Peyer's patch (tissue), 4 donors: ENCODE data around the gene ITGAD. TPM values are rescaled to one million over a fixed set of nuclear protein-coding genes. Genes with fewer than 3 reads are reported as not detected.

ENCODE experiments used
- DNase-seq, 3 donors: peaks; one replicate each; pipeline ENCODE4 v3.0.0-alpha.2; 2017 to 2019
- H3K27ac ChIP-seq, 4 donors: fragments of 200-600 bp; sonication (generic); one replicate each; pipeline ENCODE4 v1.5.1; 2016 to 2019
- H3K27me3 ChIP-seq, 2 donors: fragments of 200-600 bp; sonication (generic); one replicate each; pipeline ENCODE4 v1.5.1; 2019
- H3K36me3 ChIP-seq, 3 donors: fragments of 200-600 bp; sonication (generic); one replicate each; pipeline ENCODE4 v1.5.1; 2016 to 2019
- H3K4me1 ChIP-seq, 4 donors: fragments of 200-600 bp; sonication (generic); one replicate each; pipeline ENCODE4 v1.5.1; 2016 to 2019
- H3K4me3 ChIP-seq, 4 donors: fragments of 200-600 bp; sonication (generic); 1 replicate in 3 of 4; 2 replicates in 1 of 4; pipeline ENCODE4 v1.5.1; 2016 to 2019; ENCODE audit warnings: mild to moderate bottlenecking in 1 of 4
- H3K9me3 ChIP-seq, 4 donors: fragments of 200-600 bp; sonication (generic); one replicate each; pipeline ENCODE4 v1.5.1; 2016 to 2019; ENCODE audit warnings: mild to moderate bottlenecking in 1 of 4
- POLR2A ChIP-seq, 2 donors: fragments of 450-650 bp; IDR thresholded peaks; one replicate each; pipeline ENCODE4 v1.5.1; 2017; ENCODE audit warnings: antibody characterized with exemption in 2 of 2, mild to moderate bottlenecking in 2 of 2, moderate library complexity in 2 of 2
- total RNA-seq, 4 donors: library from RNA; depleted of rRNA; stranded (reverse); fragments of >200 nt; gene quantifications; one replicate each; pipeline ENCODE4 v1.1.0, GENCODE V29; 2016
- TF ChIP-seq, protein P1 (sequence below), 6 experiments: fragments of 450-650 bp in 4 of 6; fragments of 200-600 bp in 2 of 6; sonication (generic) in 1 of 6; IDR thresholded peaks; one replicate each; pipeline ENCODE4 v1.5.1; 2017 to 2019; ENCODE audit warnings: antibody characterized with exemption in 6 of 6, mild to moderate bottlenecking in 3 of 6, moderate library complexity in 1 of 6

ITGAD gene
- total RNA-seq, 4 donors from 2014 or later, result 0.83 TPM; not detected in 3

DNA sequence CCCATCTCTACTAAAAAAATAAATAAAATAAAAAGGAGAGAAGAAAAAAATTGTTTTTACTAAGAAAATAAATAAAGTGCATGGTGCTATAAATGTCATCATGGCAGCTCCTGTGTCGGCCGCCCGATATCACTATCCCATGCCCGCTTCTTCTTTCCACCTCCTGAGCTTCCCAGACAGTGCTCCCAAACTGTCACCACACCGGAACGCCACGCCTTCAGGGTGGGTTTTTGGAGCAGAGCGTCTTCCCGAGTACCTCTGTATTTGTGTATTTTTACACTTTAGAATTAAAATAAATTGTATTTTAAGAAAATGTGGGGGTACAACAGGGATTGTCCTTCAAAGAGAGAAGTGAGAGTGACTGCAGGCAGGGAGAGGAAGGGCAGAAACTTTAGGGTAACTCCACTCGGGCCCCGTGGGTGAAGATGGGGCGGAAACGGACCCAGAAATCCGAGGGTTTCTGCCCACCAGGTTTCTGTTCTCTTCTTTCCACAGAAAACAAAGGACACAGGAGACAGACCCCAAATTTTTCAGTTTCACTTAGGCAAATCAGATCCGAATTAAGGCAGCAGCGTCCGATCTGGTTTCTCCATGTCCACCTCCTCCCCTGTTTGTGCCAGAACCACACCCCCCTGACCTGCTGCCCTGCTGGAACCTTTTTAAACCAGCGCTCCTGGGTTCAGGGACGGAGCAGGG is 41.7 kb upstream of the ITGAD start:
- TF ChIP-seq, protein P1, sequence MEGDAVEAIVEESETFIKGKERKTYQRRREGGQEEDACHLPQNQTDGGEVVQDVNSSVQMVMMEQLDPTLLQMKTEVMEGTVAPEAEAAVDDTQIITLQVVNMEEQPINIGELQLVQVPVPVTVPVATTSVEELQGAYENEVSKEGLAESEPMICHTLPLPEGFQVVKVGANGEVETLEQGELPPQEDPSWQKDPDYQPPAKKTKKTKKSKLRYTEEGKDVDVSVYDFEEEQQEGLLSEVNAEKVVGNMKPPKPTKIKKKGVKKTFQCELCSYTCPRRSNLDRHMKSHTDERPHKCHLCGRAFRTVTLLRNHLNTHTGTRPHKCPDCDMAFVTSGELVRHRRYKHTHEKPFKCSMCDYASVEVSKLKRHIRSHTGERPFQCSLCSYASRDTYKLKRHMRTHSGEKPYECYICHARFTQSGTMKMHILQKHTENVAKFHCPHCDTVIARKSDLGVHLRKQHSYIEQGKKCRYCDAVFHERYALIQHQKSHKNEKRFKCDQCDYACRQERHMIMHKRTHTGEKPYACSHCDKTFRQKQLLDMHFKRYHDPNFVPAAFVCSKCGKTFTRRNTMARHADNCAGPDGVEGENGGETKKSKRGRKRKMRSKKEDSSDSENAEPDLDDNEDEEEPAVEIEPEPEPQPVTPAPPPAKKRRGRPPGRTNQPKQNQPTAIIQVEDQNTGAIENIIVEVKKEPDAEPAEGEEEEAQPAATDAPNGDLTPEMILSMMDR (IDR thresholded peaks at IDR 0.05), result no peak
- no peak for TF ChIP-seq POLR2A (IDR thresholded peaks at IDR 0.05)
- Histone ChIP-seq H3K36me3 (no peaks in the 10 kb centered on the region), H3K27me3 (no peaks in the 10 kb centered on the region), H3K27ac (peak overlapping the region in 3 of 4 donors; percentile 7 to 65 (median 42)), H3K4me1 (peaks cover 0 to 14% (median 4%) of the 10 kb centered on the region in 4 donors), H3K4me3 (no peak overlapping the region), H3K9me3 (no peaks in the 10 kb centered on the region)
- peak in 2 of 3 donors; percentile 46 for DNase-seq

DNA sequence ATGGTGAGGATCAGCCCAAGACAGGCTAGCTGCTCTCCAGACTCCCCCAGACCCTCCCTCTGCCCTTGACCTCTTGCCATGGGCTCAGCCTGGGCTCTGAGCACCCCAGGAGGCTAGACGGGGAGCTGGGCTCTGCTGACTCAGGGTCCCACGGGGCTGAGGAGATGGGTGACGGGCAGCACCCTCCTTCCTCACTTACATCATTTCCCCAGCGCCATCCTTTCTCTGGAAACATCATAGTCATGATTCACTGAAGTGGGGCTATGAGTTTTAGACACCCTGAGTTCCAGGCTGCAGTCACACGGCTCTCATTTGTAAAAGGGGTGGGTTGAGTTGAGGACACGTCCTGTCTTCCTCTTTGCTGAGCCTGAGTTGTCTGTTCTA is 41.2 kb upstream of the ITGAD start:
- Histone ChIP-seq H3K4me3 (no peak overlapping the region), H3K27ac (peak overlapping the region in 3 of 4 donors; percentile 7 to 65 (median 42)), H3K27me3 (no peaks in the 10 kb centered on the region), H3K9me3 (no peaks in the 10 kb centered on the region), H3K4me1 (peaks cover 0 to 14% (median 4%) of the 10 kb centered on the region in 4 donors), H3K36me3 (no peaks in the 10 kb centered on the region)
- DNase-seq, result peak in 1 of 3 donors; percentile 47
- TF ChIP-seq, protein P1 (IDR thresholded peaks at IDR 0.05), result no peak
- no peak for TF ChIP-seq POLR2A (IDR thresholded peaks at IDR 0.05)

DNA sequence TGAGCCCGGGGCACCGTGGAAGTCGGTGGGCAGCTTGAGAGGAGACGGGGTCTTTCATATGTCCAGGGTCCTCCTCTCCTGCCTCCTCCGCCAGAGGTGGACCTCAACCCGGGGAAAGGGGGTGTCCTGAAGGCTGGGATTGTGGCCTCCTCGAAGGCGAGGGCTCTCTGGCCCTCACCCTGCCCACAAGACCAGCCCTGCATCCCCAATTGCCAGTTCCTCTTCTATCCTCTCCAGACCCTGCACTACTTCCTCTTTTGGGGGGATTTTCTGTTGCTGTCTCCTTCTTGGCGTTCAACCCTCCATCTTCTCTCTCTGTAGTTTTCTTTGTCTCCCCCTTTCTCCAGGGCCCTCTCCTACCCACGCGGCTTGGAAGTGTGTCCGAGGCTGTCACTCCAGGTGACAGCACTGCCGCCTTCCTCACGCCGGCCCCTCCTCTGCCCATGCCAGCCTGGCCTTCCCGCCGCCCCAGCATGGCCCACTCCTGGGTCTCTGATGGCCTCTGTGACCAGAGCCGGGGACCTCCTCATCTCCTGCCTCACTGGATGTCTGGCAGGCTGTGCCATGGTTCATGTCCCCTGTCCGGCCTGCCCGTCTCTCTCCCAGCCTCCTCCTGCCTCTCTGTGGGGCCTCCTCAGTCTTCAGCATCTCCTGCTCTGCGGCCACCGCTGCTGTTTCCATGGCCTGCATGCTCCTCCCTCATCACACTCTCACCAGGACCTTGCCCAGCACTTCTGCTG is 40.6 kb upstream of the ITGAD start:
- H3K27ac ChIP-seq, result peak overlapping the region in 3 of 4 donors; percentile 7 to 65 (median 42)
- no peak overlapping the region for H3K4me3 ChIP-seq
- H3K27me3 ChIP-seq, result no peaks in the 10 kb centered on the region
- TF ChIP-seq, protein P1 (IDR thresholded peaks at IDR 0.05), result no peak
- TF ChIP-seq POLR2A (IDR thresholded peaks at IDR 0.05), result no peak
- H3K9me3 ChIP-seq, result no peaks in the 10 kb centered on the region
- no peaks in the 10 kb centered on the region for H3K36me3 ChIP-seq
- peak in 2 of 3 donors; percentile 44 to 62 for DNase-seq
- H3K4me1 ChIP-seq, result peaks cover 0 to 14% (median 4%) of the 10 kb centered on the region in 4 donors

DNA sequence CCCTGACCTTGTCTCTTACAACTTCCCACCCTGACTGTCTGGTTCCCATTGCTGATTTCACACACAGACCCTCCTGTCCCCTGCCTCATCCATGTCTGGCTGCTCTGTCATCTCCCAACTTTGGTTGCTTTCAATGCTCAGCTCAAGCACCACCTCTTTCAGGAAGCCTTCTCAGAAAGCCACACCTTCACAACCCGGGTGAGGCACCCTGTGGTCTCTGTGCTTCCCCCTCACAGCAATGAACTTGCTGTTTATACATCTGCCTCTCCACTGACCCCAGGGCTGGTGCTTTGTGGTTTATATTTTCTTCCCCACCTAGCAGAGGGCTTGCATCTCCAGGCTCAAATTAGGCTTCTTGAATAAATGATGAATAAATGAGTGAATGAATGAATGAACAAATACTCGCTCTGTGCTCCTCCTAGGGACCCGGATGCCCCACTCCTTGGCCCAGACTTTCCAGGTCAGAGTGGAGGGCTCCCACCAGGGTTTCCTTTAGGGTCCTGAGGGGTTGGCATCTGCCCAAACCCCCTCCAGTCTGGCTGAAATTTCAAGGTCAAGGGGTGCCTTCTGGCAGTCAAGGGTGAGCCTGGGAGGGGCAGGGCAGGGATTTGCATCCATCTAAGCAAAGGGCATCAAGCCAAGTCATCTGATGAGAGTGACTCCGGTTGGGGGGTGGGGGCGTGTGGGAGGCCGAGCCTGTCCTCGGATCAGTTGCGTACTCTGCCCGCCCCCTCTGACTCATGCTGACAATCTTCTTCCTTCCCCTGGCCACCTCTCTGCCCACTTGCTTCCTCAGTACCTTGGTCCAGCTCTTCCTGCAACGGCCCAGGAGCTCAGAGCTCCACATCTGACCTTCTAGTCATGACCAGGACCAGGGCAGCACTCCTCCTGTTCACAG is 38.5 kb upstream of the ITGAD start, which contains the start of gene ITGAX:
TSS of gene ITGAX (plus strand) at position 783 of the 898 bp plus-strand sequence. CDS start at position 862, 79 bp downstream.
- Histone ChIP-seq H3K36me3 (no peaks in the 10 kb centered on the region), H3K27me3 (no peaks in the 10 kb centered on the region), H3K4me1 (peaks cover 0 to 14% (median 4%) of the 10 kb centered on the region in 4 donors), H3K27ac (peak within 1 kb of the TSS in 2 of 4 donors; percentile 27 to 44), H3K4me3 (no peak within 1 kb of the TSS), H3K9me3 (no peaks in the 10 kb centered on the region)
- TF ChIP-seq, protein P1 (IDR thresholded peaks at IDR 0.05), result no peak
- TF ChIP-seq POLR2A (IDR thresholded peaks at IDR 0.05), result no peak
- DNase-seq, result peak in 2 of 3 donors; percentile 62 to 74
